NCI-H1048 (cell line): ENCODE results near the gene TBPL1.
A peak's percentile ranks its signal among the peaks of the same experiment; 100 is the strongest.
"Not testable (repeated sequence)": the region's sequence is repeated elsewhere in the genome, so short reads cannot be mapped to it uniquely, and the experiment has no call there.

Source experiments
- DNase-seq: peaks from one replicate; lab custom pipeline; 2025; lab: John Stamatoyannopoulos, UW

TBPL1 gene

DNA sequence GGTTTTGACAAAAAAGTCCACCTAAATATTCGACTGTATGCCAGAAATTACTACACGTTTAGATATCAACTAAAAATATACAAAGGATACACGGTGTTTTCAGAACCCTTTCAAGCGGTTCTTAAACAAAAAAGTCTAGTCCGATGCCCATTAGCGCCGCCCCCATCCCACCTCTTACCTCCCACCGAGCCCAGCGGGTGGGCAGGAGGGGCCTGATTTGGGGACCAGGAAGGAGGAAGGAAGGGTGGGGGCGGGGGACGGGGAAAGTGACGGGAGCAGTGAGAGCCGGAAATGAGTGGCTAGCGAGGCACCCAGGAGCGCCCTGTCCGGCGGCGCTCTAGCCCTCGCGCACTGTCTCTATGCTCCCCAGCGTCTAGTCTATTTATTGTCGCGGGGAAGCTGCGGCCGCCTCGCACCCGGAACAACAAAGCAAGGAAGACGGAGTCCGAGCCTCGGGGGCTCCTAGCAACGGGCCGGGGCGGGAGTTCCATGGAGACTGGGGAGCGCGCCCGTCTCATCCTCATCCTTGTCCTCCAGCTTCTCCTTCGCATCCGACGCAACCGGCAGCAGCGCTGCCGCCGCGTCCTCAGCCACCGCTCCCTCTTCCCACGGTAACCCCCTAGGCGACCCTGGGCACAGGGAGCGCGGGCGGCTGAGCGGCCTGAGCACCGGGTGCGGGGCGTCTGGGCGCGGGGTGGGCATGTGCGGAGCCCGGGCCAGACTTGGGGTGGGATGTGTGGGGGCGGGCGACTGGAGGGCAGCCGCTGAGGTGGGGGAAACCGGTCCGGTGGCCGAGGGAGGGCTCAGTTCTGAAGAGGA, at the start of gene TBPL1:
TBPL1 (plus strand) TSS at position 410 of the 819 bp plus-strand sequence. CDS start 26,902 bp downstream, outside the sequence.
- DNase-seq, result peak; percentile 93

DNA sequence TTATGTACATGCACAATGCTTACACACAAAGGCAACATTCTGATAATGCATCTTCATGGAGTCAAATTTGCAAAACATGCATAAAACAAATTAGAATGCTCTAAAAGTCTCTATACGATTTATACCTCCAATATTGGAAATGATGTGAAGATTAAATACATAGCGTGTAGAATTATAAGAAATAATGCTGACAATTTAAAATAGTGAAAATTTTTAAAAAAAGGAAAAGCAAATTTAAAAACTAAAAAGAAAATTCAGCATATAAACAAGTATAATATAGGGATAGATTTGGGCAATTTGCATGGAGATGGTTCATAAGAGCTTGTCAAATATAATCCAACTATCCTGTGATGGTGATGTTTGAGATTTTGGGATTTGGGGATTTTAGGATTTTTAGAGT, 49.2 kb upstream of the TBPL1 start:
- no peak for DNase-seq

DNA sequence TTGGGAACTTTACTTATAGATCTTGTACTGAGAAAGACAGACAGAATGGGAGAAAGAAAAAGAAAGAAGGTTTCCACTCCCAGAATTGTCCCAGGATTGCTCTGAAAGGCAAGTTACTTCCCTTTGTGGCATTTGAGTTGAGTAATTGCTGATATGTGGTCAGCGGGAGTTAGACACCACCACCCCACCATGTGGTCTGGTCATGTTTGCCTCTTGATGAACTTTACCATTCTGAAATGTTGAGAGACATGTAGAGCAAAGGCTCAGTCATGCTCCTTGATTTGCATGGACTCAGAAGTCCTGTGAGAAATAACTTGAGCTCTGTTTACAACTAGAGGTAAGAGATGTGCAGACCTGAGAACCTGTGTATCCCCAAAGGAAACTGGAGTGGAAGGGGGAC, 47.0 kb upstream of the TBPL1 start:
- DNase-seq, result no peak

DNA sequence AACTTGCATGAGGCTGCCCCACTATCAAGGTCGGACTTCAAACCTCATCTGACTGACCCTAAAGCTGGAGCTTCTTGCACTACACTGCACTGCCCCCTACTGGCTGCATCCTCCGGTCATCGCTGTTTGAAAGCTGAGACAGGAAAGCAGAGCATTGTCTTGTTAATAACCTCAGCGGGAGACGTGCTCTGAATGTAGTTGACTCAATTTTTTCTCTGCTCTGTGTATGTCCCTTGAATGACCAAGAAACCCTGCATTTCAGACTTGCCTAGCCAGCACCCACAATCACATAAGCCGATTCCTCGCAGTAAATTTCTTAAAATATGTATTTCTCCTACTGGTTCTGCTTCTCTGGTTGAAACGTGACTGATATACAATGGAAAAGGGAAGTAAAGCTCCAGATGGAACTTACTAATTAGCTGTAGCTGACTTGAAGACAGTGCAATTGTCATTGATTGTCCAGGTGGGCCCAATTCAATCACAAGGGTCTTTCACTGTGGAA, 36.3 kb upstream of the TBPL1 start:
- peak; percentile 55 for DNase-seq

DNA sequence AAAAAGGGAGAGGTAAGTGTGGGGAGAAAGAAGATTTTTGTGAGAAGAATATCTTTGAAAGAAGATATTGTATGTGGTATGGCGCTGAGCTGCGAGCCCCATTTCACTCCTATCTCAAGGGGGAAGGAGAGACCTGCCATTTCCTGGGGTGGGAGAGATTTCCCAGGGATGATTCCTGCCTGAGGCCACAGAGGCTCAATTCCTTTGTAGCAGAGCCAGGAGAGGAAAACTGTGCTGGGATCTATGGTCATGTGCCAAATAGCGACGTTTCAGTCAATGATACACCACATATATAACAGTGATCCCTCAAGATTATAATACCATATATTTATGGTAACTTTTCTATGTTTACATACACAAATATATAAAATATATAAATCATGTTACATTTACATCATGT, 35.2 kb upstream of the TBPL1 start:
- DNase-seq, result no peak

DNA sequence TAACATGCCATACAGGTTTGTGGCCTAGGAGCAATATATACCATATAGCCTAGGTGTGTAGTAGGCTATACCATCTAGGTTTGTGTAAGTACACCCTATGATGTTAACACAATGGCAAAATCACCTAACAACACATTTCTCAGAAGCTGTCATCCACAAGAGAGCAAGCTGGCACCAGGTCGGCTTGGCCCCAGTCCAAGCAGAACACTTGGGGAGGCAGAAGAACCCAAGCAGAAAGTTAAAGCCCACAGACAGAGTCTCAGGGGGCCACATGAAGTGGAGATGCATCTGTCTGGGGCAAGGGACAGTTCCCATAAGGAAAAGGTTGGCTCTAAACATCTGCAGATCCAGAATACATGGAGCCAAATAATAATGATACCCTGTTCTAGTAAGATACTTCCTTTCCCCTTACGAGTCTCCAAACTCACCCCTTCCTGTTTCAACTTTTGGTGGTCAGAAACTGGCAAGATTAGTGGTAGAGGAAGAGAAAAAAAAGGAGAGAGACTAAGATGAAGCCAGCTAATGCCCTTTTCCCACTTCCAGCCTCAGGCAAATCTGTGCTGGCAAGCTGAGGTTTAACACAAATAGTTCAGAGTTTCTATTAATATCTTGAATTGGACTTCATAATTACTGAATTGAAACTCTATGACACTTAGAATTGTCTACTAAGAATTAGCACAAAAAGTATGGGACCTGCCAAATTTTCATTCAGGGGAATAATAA, 34.7 kb upstream of the TBPL1 start:
- no peak for DNase-seq

DNA sequence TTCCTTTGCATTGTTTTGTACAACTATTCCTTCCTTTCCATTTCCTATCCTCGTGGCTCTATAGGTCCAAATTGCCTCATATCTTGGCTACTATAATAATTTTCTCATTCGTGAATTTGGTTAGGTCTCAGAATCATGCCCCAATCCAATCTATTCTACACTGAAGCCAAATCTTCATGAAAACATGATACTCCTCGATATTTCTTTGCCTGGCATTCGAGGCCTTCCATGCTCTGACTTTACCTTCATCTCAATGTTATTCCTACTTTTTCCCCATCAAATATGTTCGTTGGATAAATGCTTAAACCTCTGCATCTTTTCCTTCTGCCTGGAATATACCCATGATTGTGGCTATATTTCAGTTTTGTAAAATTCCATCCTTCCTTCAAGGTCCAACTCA, 33.7 kb upstream of the TBPL1 start:
- no peak for DNase-seq

DNA sequence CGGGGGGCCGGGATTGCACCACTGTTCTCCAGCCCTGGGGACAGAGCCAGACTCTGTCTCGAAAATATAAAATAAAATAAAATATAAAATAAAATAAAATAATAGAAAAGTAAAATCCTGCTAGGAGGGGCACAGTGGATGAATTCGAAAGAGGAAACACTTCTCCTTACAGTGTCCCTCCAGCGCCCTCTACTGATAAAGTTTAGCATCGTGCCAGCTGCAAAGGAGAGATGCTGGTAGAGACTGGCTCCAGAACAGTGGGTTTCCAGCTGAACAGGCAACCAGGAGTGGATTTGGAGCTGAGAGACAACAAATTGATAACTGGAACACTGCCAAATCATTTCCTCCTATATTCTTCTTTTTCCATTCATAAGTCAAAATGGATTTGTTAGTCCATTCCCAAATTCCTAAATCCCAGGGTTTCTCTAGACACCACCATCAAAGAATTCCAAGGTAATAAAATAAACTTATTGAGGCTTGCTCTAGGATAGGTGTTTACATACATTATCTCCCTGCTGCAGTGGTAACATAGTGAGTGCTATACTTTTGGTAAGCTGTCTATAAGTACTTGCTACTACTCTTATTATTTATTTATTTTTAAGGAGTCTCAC, 31.7 kb upstream of the TBPL1 start:
- DNase-seq, result peak; percentile 41

DNA sequence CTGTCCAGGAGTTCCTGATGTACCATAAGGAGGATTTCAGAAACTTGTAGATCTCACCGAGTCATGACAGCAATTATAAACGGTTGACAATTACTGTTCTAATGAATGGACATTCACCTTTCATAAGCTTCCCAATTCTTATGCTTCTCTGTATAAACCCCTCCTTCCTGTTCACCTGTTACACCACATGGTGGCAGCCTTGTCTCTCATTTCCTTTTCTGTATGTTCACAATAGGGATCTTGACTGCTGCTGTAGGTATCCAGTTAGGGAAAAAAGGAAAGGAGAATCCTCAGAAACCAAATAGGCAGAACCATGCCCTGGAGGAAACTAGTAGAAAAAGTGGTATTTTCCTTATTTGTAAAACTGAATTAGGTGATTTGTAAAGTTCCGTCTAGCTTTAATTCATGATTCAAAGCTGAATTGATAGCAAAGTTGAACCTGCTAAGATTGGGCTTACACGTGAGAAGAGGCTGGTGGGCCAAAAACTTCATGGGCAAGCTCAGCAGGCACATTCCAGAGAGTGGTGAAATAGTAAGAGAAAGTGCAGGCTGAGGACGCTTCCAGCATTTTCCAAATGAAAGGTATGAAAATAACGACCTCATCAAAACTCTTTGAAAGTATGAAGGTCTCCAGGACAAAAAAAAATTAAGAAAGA, 29.0 kb upstream of the TBPL1 start:
- DNase-seq, result no peak

DNA sequence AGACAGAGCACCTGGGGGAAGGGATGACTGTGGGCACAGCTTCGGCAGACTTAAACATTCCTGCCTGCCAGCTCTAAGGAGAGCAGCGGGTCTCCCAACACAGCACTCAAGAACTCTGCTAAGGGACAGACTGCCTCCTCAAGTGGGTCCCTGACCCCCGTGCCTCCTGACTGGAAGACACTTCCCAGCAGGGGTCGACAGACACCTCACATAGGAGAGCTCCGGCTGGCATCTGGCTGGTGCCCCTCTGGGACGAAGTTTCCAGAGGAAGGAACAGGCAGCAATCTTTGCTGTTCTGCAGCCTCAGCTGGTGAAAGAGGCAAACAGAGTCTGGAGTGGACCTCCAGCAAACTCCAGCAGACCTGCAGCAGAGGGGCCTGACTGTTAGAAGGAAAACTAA, 21.8 kb upstream of the TBPL1 start:
- DNase-seq, result not testable (repeated sequence)

DNA sequence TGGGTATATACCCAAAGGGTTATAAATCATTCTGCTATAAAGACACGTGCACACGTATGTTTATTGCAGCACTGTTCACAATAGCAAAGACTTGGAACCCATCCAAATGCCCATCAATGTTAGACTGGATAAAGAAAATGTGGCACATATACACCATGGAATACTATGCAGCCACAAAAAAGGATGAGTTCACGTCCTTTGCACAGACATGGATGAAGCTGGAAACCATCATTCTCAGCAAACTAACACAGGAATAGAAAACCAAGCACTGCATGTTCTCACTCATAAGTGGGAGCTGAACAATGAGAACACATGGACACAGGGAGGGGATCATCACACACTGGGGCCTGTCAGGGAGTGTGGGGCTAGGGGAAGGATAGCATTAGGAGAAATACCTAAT, 16.7 kb upstream of the TBPL1 start:
- not testable (repeated sequence) for DNase-seq

DNA sequence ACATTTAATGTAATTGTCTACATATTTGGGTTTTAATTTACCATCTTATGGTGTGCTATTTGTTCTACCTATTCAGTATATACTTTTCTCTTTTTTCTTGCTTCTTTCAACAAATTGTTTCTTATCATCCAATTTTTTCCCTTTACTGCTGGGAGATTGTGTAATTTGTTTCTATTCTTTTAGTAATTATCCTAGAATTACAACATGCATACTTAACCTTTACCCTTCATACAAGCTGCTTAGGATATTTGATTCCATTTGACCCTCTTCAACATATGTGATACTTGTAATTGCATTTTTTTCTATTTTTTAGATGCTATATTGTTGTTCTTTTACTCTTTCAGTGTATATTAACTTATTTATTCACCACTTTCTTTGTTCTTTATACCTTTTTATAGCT, 15.1 kb upstream of the TBPL1 start:
- DNase-seq, result no peak

DNA sequence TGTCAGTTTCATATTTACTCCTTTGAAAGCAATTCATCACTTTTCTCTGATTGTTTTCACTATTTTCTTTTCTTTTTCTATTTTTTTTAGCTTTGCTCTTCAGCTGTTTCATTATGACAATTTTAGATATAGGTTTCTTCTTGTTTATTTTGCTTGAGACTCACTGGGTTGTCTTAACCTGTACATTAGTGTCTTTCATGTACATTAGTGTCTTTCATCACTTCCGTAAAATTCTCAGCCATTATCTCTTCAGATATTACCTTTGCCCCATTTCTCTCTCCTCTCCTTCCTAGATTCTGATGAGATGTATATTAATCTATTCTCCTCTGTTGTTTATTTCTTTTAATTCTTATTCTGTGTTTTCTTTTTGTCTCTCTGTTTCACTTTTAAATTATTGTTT, 14.5 kb upstream of the TBPL1 start:
- DNase-seq, result no peak

DNA sequence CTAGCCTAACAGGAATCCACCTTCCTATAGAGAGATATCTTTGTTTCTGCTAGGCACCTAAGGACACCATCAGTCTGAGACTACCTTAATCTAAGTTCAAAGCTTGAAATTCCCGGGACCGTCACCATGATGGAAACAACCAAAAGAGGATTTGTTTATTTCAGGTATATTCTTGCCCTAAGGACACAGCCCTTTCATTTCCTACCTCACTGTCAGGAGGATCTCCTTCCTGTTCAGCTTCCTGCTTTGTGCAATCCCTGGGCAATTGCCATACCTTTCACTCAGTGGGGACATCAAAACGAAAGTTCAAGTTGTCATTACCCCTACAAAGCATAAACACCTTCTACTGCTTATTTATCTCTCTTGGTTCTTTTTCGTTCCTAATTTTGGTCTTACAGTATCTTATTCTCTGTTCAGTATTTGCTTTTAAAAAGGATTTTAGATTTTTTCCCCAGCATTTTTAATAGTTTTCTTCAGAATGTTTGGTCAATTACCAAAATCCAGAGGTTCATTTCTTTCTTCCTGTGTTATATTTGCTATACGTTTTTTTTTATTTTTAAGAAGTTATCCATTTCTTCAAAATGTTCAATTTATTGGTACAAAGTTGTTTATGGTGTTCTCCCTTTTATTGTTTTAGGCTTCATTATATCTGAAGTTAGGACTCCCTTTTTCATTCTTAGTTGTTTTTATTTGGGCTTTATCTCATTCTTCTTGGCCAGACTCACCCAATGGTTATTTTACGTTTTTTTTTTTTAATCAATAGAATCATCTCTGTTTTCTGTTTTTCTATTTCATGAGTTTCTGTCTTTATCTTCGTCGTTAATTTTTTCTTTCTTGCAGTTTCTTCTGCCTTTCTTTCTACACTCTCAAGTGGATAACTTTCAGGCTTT, 13.0 kb upstream of the TBPL1 start:
- DNase-seq, result no peak

DNA sequence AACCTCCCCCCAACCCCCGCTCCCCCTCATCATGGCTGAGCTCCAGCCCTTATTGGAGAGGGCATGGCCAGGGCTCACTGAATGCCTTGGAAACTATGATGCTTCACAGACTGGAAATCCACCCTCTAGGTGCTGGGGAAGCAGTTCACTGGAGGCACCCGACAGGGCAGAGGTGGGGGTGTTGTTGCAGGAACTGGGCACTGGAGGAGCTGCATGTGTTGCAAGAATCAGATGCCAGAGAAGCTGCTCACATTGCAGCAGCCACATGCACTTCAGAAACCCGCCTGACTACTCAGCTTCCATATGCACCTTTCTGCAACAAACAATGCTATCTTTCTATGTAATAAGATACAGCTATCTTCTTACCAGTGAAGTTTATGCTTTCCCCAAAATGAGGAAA, 7.9 kb upstream of the TBPL1 start:
- DNase-seq, result no peak

DNA sequence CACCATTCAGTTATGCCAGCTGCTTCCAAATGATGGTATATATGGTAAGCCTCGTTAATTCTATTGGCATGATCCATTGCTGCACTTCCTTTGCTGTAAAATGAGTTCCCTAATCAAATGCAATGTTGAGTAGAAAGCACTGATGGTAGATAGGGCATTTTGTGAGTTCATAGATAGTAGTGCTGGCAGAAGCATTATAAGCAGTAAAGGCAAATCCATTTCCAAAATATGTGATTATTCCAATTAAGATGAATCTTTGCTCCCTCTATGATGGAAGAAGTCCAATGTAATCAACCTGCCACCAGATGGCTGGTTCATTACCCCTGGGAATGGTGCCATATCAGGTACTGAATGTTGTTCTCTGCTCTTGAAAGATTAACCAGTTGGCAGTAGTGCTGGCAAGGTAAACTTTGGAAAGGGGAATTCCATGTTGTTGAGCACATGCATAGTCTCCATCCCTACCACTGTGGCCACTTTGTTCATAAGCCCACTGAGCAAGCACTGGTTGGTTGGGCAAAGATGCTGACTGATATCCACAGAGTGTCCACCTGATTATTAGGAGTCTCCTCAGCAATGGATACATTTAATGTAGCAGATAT, 5.6 kb upstream of the TBPL1 start:
- DNase-seq, result no peak

DNA sequence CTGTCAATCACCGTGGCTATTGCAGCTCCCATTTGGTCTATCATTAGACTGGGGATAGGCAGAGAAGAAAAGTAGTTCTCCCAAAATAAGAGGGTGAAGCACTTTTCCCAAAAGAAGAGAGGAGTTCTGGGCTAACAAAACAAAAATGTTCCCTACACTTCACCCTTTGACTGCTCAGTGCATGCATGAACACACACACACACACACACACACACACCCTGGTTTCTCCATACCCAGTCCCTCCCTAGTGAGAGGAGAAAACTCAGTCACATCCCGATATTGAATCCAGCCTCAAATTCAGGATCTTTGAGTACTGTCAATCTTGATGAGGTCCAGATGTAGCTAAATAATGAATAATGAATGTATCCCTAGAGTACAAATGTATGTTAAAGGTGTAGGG, 4.6 kb upstream of the TBPL1 start:
- no peak for DNase-seq

DNA sequence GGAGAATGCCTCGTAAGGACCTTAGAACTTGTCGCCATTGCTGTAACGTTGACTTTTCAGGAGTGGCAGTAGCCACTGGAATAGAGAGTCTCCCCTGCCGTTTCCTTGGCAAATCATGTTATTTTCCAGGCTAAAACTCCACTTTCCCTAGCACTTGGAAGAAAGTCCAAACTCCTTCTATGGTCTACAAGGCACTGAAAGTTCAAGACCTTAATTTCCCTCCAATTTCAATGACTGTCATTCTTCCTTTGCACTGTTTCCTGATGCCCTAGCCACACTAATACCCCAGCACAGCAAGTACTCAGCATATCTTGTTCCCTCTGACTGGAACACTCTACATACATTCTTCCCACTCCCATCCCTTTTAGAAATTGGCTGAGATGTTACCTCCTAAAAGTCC, 1.8 kb upstream of the TBPL1 start:
- DNase-seq, result no peak

DNA sequence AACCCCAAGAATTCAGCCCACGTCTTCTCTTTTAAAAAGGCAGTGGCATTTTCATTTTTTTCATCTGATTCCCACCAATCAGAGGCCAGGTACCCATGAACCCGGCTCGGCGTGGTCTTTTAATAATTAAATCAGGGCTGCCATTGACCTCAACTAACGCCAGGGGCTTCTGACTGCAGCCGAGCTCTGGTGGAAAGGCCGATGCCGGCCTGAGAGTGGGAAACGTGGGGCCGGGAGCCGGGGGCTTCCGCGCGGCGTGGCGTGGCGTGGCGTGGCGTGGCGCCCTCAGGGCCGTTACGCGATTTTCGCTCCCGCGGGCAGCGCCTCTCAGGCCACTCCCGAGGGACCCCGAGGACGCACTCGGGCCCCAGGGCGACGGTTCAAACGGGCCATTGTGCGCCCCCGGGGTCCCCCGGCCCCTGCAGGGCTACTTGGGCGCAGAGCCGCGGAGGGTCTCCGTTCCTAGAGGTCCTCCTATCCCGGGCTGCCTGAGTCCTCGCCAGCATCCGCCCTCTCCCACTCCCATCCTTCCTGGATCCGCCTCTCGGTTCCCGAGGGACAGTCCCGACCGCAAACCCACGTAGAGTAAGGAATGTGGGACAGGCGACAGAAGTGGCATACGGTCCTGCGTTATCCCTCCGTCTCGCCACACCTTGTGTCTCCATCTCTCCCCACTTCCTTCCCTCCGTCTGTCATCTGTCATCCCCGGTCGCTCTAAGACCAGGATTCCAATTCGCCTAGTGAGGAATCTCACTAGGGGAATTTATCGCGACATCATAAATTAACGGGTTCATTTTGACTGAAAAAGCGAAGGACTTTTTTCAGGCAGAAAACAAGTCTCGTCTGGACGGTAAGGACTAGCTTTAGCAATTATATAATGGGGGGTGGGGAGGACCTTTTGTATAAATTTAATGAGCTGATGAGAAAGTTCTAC, 876 bp upstream of the TBPL1 start:
- DNase-seq, result no peak
